Measurements from ENCODE around the gene MS4A2. TPM values are rescaled to one million over a fixed set of nuclear protein-coding genes. Genes with fewer than 3 reads are reported as not detected.
A peak's percentile ranks its signal among the peaks of the same experiment; 100 is the strongest.

Gene MS4A2
- total and polyA plus RNA-seq, 8 donors = 0.04 to 6.1 (median 0.08) TPM; not detected in 1

- H3K27me3 ChIP-seq = no peaks in the 10 kb centered on the region
- intact Hi-C loops (cut with DNase I) = no loop called here
Observed at GRCh38 chr11:60077216-60077817, 11.1 kb upstream of the MS4A2 start.

GRCh38 chr11:60077981-60078380 lies 10.5 kb upstream of the MS4A2 start:
- no peak for TF ChIP-seq CTCF (IDR thresholded peaks at IDR 0.05)
- H3K4me1 ChIP-seq = peaks cover 0 to 4% of the 10 kb centered on the region in 2 donors
- H3K36me3 ChIP-seq = no peaks in the 10 kb centered on the region
- intact Hi-C loops (cut with DNase I) = no loop called here
- H3K9me3 ChIP-seq = peaks cover 0 to 3% of the 10 kb centered on the region in 2 donors
- no peak for DNase-seq
- H3K27me3 ChIP-seq = no peaks in the 10 kb centered on the region
- ATAC-seq = no peak
- H3K4me3 ChIP-seq = no peak overlapping the region
- no peak overlapping the region for H3K27ac ChIP-seq

More at GRCh38 chr11:60077216-60077817, 11.1 kb upstream of the MS4A2 start:
- peaks cover 0 to 3% of the 10 kb centered on the region in 2 donors for H3K9me3 ChIP-seq
- H3K4me1 ChIP-seq = peaks cover 0 to 4% of the 10 kb centered on the region in 2 donors
- H3K36me3 ChIP-seq = no peaks in the 10 kb centered on the region
- no peak overlapping the region for H3K4me3 ChIP-seq
- peak; percentile 33 for ATAC-seq
- TF ChIP-seq CTCF (IDR thresholded peaks at IDR 0.05) = no peak
- no peak overlapping the region for H3K27ac ChIP-seq
- no peak for DNase-seq

- Histone ChIP-seq H3K27ac (no peak overlapping the region), H3K27me3 (no peaks in the 10 kb centered on the region), H3K4me3 (no peak overlapping the region), H3K9me3 (peaks cover 0 to 3% of the 10 kb centered on the region in 2 donors), H3K4me1 (peaks cover 0 to 4% of the 10 kb centered on the region in 2 donors), H3K36me3 (no peaks in the 10 kb centered on the region)
- no peak for ATAC-seq
- intact Hi-C loops (cut with DNase I) = no loop called here
- no peak for DNase-seq
- no peak for TF ChIP-seq CTCF (IDR thresholded peaks at IDR 0.05)
Observed at GRCh38 chr11:60078745-60079144, 9.7 kb upstream of the MS4A2 start.

GRCh38 chr11:60080535-60080934 lies 7.9 kb upstream of the MS4A2 start:
- H3K27ac ChIP-seq = no peak overlapping the region
- no peak for ATAC-seq
- TF ChIP-seq CTCF (IDR thresholded peaks at IDR 0.05) = no peak
- peaks cover 0 to 4% of the 10 kb centered on the region in 2 donors for H3K4me1 ChIP-seq
- H3K36me3 ChIP-seq = no peaks in the 10 kb centered on the region
- no peaks in the 10 kb centered on the region for H3K27me3 ChIP-seq
- peaks cover 0 to 3% of the 10 kb centered on the region in 2 donors for H3K9me3 ChIP-seq
- DNase-seq = no peak
- H3K4me3 ChIP-seq = no peak overlapping the region
- intact Hi-C loops (cut with DNase I) = no loop called here

- H3K4me3 ChIP-seq = no peak overlapping the region
- intact Hi-C loops (cut with DNase I) = no loop called here
- ATAC-seq (no peak), DNase-seq (no peak)
- H3K36me3 ChIP-seq = no peaks in the 10 kb centered on the region
- peaks cover 0 to 3% of the 10 kb centered on the region in 2 donors for H3K9me3 ChIP-seq
- TF ChIP-seq CTCF (IDR thresholded peaks at IDR 0.05) = no peak
- H3K27me3 ChIP-seq = no peaks in the 10 kb centered on the region
- H3K4me1 ChIP-seq = no peaks in the 10 kb centered on the region
- no peak overlapping the region for H3K27ac ChIP-seq
Observed at GRCh38 chr11:60084631-60085273, 3.7 kb upstream of the MS4A2 start.
